Endothelial cell of umbilical vein (primary cell): ENCODE measurements around the gene ANKS6. TPM values are rescaled to one million over a fixed set of nuclear protein-coding genes. Genes with fewer than 3 reads are reported as not detected.

Source experiments
- BruUV-seq: library from RNA; stranded (reverse); fragments of 400-500 nt; replicated peaks from 2 replicates; lab custom pipeline; 2021; lab: Mats Ljungman, UMichigan
- CTCF ChIA-PET: fragments of 300-600, 350-600 bp; sonication (Branson Sonifier 250); formaldehyde crosslinking; loops from one replicate; lab custom pipeline; 2021; ENCODE audit warnings: antibody characterized with exemption, inconsistent platforms; lab: Charles Lee
- POLR2A ChIA-PET: fragments of 300-600, 350-600 bp; sonication (Branson Sonifier 250); formaldehyde crosslinking; loops from one replicate; lab custom pipeline; 2021; ENCODE audit warnings: antibody characterized with exemption, inconsistent platforms; lab: Charles Lee
- DNase-seq: peaks from one replicate; pipeline ENCODE4 v3.0.0-alpha.2; 2011; ENCODE audit warnings: low read depth, low spot score
- FAIRE-seq: peaks from 2 replicates; lab custom pipeline; 2011; peaks lifted over from hg19 to GRCh38; lab: Jason Lieb, UNC
- H2AFZ ChIP-seq: 2 replicates; pipeline ENCODE4 v1.6.0; 2012; ENCODE audit warnings: low read depth, low read length, control low read depth, inconsistent platforms
- H3K27ac ChIP-seq: 2 replicates; pipeline ENCODE4 v1.5.1; 2011; ENCODE audit warnings: low read depth, mild to moderate bottlenecking, control low read depth, low read length, moderate library complexity; ENCODE audit not compliant: insufficient read depth
- H3K27me3 ChIP-seq, 2 experiments: 2 replicates each; pipeline versions ENCODE4 v1.6.0 to v1.6.1; 2011; ENCODE audit warnings: low read length in 2 of 2, mixed read lengths in 1 of 2; ENCODE audit not compliant: control insufficient read depth in 2 of 2, insufficient read depth in 2 of 2
- H3K36me3 ChIP-seq, 2 experiments: 2 replicates in 1 of 2; 3 replicates in 1 of 2; pipeline ENCODE4 v1.5.1; 2011; ENCODE audit warnings: low read length in 2 of 2, mild to moderate bottlenecking in 1 of 2, moderate library complexity in 1 of 2; ENCODE audit not compliant: control insufficient read depth in 2 of 2, insufficient read depth in 2 of 2; ENCODE audit errors: extremely low read depth in 1 of 2
- H3K4me1 ChIP-seq: 3 replicates; pipeline ENCODE4 v1.5.1; 2011; ENCODE audit warnings: mild to moderate bottlenecking, low read length; ENCODE audit not compliant: control insufficient read depth, insufficient read depth; ENCODE audit errors: extremely low read depth
- H3K4me2 ChIP-seq: 2 replicates; pipeline ENCODE4 v1.6.1; 2011; ENCODE audit warnings: low read length, control low read depth, mixed read lengths; ENCODE audit not compliant: insufficient read depth
- H3K4me3 ChIP-seq, 3 experiments: fragments of 200-600 bp in 1 of 3; sonication (generic), shearing (Covaris generic) in 1 of 3; replicated peaks in 1 of 3; 2 replicates each; pipeline ENCODE4 v1.5.1; 2011 to 2016; ENCODE audit warnings: control low read depth in 3 of 3, low read length in 3 of 3, mild to moderate bottlenecking in 2 of 3, inconsistent platforms in 1 of 3, low read depth in 1 of 3, moderate library complexity in 1 of 3; ENCODE audit not compliant: insufficient read depth in 1 of 3
- H3K79me2 ChIP-seq: 2 replicates; pipeline ENCODE4 v1.6.0; 2012; ENCODE audit warnings: low read length, inconsistent platforms; ENCODE audit not compliant: control insufficient read depth, insufficient read depth
- H3K9ac ChIP-seq: replicated peaks from 2 replicates; pipeline ENCODE3; 2011; ENCODE audit warnings: low read length, control low read depth; ENCODE audit not compliant: insufficient read depth; ENCODE audit errors: extremely low read depth
- H3K9me1 ChIP-seq: replicated peaks from 3 replicates; pipeline ENCODE4 v1.6.0; 2011; ENCODE audit warnings: mild to moderate bottlenecking, low read length; ENCODE audit not compliant: control insufficient read depth, insufficient read depth; ENCODE audit errors: extremely low read depth
- H3K9me3 ChIP-seq: replicated peaks from 2 replicates; pipeline ENCODE4 v1.5.1; 2012; ENCODE audit warnings: low read length, inconsistent platforms; ENCODE audit not compliant: control insufficient read depth, insufficient read depth
- H4K20me1 ChIP-seq: replicated peaks from 2 replicates; pipeline ENCODE3; 2011; ENCODE audit warnings: mild to moderate bottlenecking, low read length; ENCODE audit not compliant: control insufficient read depth, insufficient read depth; ENCODE audit errors: extremely low read depth
- EZH2 ChIP-seq: IDR thresholded peaks from 2 replicates; pipeline ENCODE4 v1.6.1; 2012; ENCODE audit warnings: borderline replicate concordance, low read depth, mild to moderate bottlenecking, moderate library complexity, low read length, inconsistent platforms; ENCODE audit not compliant: severe bottlenecking
- FOS ChIP-seq: IDR thresholded peaks from 2 replicates; pipeline ENCODE4 v1.6.1; 2011; ENCODE audit warnings: mild to moderate bottlenecking, low read length, moderate library complexity, borderline replicate concordance; ENCODE audit not compliant: insufficient read depth
- GATA2 ChIP-seq: IDR thresholded peaks from 2 replicates; pipeline ENCODE4 v1.7.0; 2011; ENCODE audit warnings: low read depth, mild to moderate bottlenecking, moderate library complexity, mixed read lengths, low read length; ENCODE audit not compliant: insufficient read length, insufficient read depth
- JUN ChIP-seq: IDR thresholded peaks from 2 replicates; pipeline ENCODE4 v1.6.1; 2011; ENCODE audit warnings: borderline replicate concordance, low read depth; ENCODE audit not compliant: insufficient read length, insufficient read depth
- MYC ChIP-seq: IDR thresholded peaks from one replicate; pipeline ENCODE4 v1.6.1; 2011; ENCODE audit warnings: mild to moderate bottlenecking, low read depth, low read length
- POLR2A ChIP-seq: IDR thresholded peaks from 2 replicates; pipeline ENCODE4 v1.6.1; 2012; ENCODE audit warnings: low read depth, mild to moderate bottlenecking, control low read depth, low read length
- POLR2AphosphoS5 ChIP-seq: IDR thresholded peaks from 2 replicates; pipeline ENCODE4 v1.6.1; 2012; ENCODE audit warnings: low read depth, mild to moderate bottlenecking, control low read depth, low read length, moderate library complexity; ENCODE audit not compliant: insufficient read depth
- dilution Hi-C: fragments of 300-500 bp; cut with MboI; formaldehyde crosslinking; loops from one replicate; pipeline ENCODE4 v1.15.0; 2019; ENCODE audit warnings: low sequenced_read_pairs; ENCODE audit not compliant: extremely low pct_ligation_motif_present
- intact Hi-C: fragments of 100-400 bp; cut with micrococcal nuclease; formaldehyde crosslinking; loops from one replicate; pipeline ENCODE4 v1.10.0; 2022
- polyA plus RNA-seq, 4 experiments: library from polyadenylated mRNA; depleted of rRNA in 3 of 4; stranded (reverse) in 3 of 4; unstranded in 1 of 4; fragments of >200 nt; gene quantifications; 2 replicates each; pipeline versions ENCODE4 v1.2.1 to v1.2.3, GENCODE V29; 2011 to 2012; ENCODE audit warnings: missing spikeins in 1 of 4
- total RNA-seq: library from RNA; stranded (reverse); gene quantifications from 2 replicates; pipeline ENCODE4 v1.2.3, GENCODE V29; 2021
- TF ChIP-seq, protein P1 (sequence below), 2 donors: IDR thresholded peaks; 1 replicate in 1 of 2; 2 replicates in 1 of 2; pipeline ENCODE4 v1.5.1; 2011; ENCODE audit warnings: low read length in 2 of 2, mild to moderate bottlenecking in 2 of 2, moderate library complexity in 2 of 2, control low read depth in 1 of 2, inconsistent platforms in 1 of 2, low read depth in 1 of 2; ENCODE audit not compliant: insufficient read depth in 1 of 2; ENCODE audit errors: extremely low read depth in 1 of 2
- TF ChIP-seq, protein P2 (sequence below): IDR thresholded peaks from 2 replicates; pipeline ENCODE4 v1.6.1; 2011; ENCODE audit not compliant: insufficient read depth, insufficient read length

Gene ANKS6
- total and polyA plus RNA-seq, 2 donors (not counting 3 experiments of a cell fraction or from before 2014, with no cell fraction given), result 15.5 to 18.6 TPM

DNA sequence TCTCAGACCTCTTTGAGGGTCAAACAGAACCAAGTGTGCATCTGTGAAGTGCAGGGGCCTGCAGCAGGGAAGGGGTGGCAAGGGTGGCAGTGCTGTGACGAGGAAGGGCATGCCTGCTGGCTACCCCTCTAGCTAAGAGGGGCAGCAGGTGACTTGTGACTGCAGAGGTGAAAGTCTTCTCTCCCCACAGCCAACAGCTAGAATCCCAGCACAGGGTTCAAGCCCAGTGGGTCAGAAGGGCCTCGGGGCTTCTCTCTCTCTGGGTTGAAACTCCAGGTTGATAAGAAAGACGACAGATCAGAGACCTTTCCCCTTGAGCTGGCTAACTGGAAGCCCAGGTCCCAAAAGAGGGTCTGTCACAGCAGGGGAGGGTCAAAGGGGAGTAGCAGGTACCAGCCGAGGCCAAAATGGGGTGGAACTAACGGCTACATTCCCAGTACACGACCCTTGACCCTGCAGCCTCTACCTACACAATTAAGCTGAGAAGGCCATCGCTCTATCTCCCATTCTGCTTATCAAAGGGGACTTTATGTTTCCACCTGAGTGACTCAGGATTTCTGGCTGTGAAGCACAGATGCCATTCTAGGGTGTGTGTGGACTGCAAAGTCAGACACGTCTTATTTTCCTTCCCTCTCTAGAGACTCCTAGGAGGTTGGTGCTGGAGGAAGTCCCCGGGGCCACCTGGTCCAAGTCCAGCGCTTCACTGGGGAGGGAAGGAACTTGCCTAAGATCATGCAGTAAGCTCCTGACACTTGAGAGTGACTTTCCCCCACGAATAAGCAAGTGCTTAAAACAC, 14.6 kb downstream of the ANKS6 start:
- intact Hi-C loops, result no loop called here
- ChIA-PET POLR2A (no interaction called here), CTCF (interaction anchor here (1.0 to 1.1 kb wide), 2 partner anchors 10 to 466 kb away, joined by 3 read pairs; no protein-coding TSS in a partner anchor)
- Histone ChIP-seq H3K4me2 (no peak overlapping the region), H3K4me1 (peaks cover 8% of the 10 kb centered on the region), H2AFZ (no peak overlapping the region), H3K36me3 (peaks cover 0 to 2% of the 10 kb centered on the region in 2 experiments), H3K9me3 (no peaks in the 10 kb centered on the region), H3K27ac (no peak overlapping the region), H3K79me2 (no peaks in the 10 kb centered on the region), H3K27me3 (no peaks in the 10 kb centered on the region), H3K9ac (no peak overlapping the region), H4K20me1 (no peaks in the 10 kb centered on the region), H3K4me3 (no peak overlapping the region), H3K9me1 (no peaks in the 10 kb centered on the region)
- TF ChIP-seq, protein P1, sequence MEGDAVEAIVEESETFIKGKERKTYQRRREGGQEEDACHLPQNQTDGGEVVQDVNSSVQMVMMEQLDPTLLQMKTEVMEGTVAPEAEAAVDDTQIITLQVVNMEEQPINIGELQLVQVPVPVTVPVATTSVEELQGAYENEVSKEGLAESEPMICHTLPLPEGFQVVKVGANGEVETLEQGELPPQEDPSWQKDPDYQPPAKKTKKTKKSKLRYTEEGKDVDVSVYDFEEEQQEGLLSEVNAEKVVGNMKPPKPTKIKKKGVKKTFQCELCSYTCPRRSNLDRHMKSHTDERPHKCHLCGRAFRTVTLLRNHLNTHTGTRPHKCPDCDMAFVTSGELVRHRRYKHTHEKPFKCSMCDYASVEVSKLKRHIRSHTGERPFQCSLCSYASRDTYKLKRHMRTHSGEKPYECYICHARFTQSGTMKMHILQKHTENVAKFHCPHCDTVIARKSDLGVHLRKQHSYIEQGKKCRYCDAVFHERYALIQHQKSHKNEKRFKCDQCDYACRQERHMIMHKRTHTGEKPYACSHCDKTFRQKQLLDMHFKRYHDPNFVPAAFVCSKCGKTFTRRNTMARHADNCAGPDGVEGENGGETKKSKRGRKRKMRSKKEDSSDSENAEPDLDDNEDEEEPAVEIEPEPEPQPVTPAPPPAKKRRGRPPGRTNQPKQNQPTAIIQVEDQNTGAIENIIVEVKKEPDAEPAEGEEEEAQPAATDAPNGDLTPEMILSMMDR (IDR thresholded peaks at IDR 0.05; ENCODE audit: extremely low read depth in 1 of 2, insufficient read depth in 1 of 2, low read depth in 1 of 2, low read length in 2 of 2), result no peak
- TF ChIP-seq, protein P2, sequence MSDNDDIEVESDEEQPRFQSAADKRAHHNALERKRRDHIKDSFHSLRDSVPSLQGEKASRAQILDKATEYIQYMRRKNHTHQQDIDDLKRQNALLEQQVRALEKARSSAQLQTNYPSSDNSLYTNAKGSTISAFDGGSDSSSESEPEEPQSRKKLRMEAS, result no peak
- TF ChIP-seq POLR2AphosphoS5, result no peak
- TF ChIP-seq JUN, result no peak
- TF ChIP-seq EZH2, result no peak
- TF ChIP-seq POLR2A, result no peak
- TF ChIP-seq FOS, result no peak
- TF ChIP-seq MYC, result no peak
- TF ChIP-seq GATA2, result no peak
- dilution Hi-C loops, result no loop called here
- FAIRE-seq (no peak), DNase-seq (no peak)
- BruUV-seq, result no TSS peak
